HEK293T (cell line): Measurements from ENCODE around the gene SMTNL2.

Source experiments
- CTCF ChIA-PET: fragments of 350-600 bp; formaldehyde crosslinking; extraction: SDS; loops from one replicate; lab custom pipeline; 2021; ENCODE audit warnings: antibody characterized with exemption, inconsistent platforms; lab: Yijun Ruan, JAX
- POLR2A ChIA-PET: fragments of 350-600 bp; formaldehyde crosslinking; extraction: SDS; loops from one replicate; lab custom pipeline; 2020; ENCODE audit warnings: antibody characterized with exemption, inconsistent platforms; lab: Yijun Ruan, JAX
- DNase-seq: peaks from one replicate; pipeline ENCODE4 v3.0.0; 2012; ENCODE audit warnings: mixed read lengths; ENCODE audit errors: extremely low spot score
- ARNT ChIP-seq: fragments of 450-650 bp; IDR thresholded peaks from 2 replicates; pipeline ENCODE4 v1.6.1; 2017; ENCODE audit warnings: mild to moderate bottlenecking
- BHLHE40 ChIP-seq: fragments of 450-650 bp; IDR thresholded peaks from 2 replicates; pipeline ENCODE4 v1.6.1; 2016; ENCODE audit warnings: mild to moderate bottlenecking, moderate library complexity, borderline replicate concordance
- CTBP1 ChIP-seq: fragments of 450-650 bp; IDR thresholded peaks from 2 replicates; pipeline ENCODE4 v1.6.1; 2016; ENCODE audit warnings: borderline replicate concordance
- ELF4 ChIP-seq: fragments of 450-650 bp; IDR thresholded peaks from 2 replicates; pipeline ENCODE4 v1.6.1; 2017; ENCODE audit warnings: antibody characterized with exemption
- FOXA1 ChIP-seq: fragments of 450-650 bp; IDR thresholded peaks from 2 replicates; pipeline ENCODE4 v1.6.1; 2016; ENCODE audit warnings: mild to moderate bottlenecking
- FOXK2 ChIP-seq: fragments of 450-650 bp; IDR thresholded peaks from 2 replicates; pipeline ENCODE4 v1.6.1; 2016; ENCODE audit warnings: mild to moderate bottlenecking
- FOXM1 ChIP-seq: fragments of 450-650 bp; IDR thresholded peaks from 2 replicates; pipeline ENCODE4 v1.6.1; 2017; ENCODE audit warnings: mild to moderate bottlenecking, borderline replicate concordance
- HDGF ChIP-seq: fragments of 450-650 bp; IDR thresholded peaks from 2 replicates; pipeline ENCODE4 v1.6.1; 2017; ENCODE audit warnings: antibody characterized with exemption, borderline replicate concordance
- L3MBTL2 ChIP-seq: fragments of 450-650 bp; conservative IDR thresholded peaks from 2 replicates; pipeline ENCODE4 v1.6.1; 2016; ENCODE audit warnings: mild to moderate bottlenecking
- LEF1 ChIP-seq: fragments of 450-650 bp; IDR thresholded peaks from 2 replicates; pipeline ENCODE4 v1.6.1; 2017; ENCODE audit warnings: mild to moderate bottlenecking, borderline replicate concordance
- NFRKB ChIP-seq: fragments of 450-650 bp; IDR thresholded peaks from 2 replicates; pipeline ENCODE4 v1.6.1; 2016; ENCODE audit warnings: mild to moderate bottlenecking, moderate library complexity
- PKNOX1 ChIP-seq: fragments of 450-650 bp; IDR thresholded peaks from 2 replicates; pipeline ENCODE4 v1.6.1; 2016
- SP1 ChIP-seq: fragments of 450-650 bp; IDR thresholded peaks from 2 replicates; pipeline ENCODE4 v1.6.1; 2017
- SUZ12 ChIP-seq: fragments of 450-650 bp; IDR thresholded peaks from 2 replicates; pipeline ENCODE4 v1.6.1; 2016; ENCODE audit warnings: mild to moderate bottlenecking
- TARDBP ChIP-seq: fragments of 450-650 bp; IDR thresholded peaks from 2 replicates; pipeline ENCODE4 v1.6.1; 2016
- ZNF384 ChIP-seq: fragments of 450-650 bp; IDR thresholded peaks from 2 replicates; pipeline ENCODE4 v1.6.1; 2016

Gene SMTNL2

GRCh38 chr17:4626734-4627256 lies 42.5 kb downstream of the SMTNL2 start:
- ChIA-PET POLR2A (interaction anchor here (1.3 to 2.3 kb wide), 2 partner anchors 58 to 60 kb away, joined by 3 to 4 read pairs; no protein-coding TSS in a partner anchor), CTCF (interaction anchor here (0.6 to 3.5 kb wide), 4 partner anchors 16 to 65 kb away, joined by 3 to 51 read pairs (median 4); no protein-coding TSS in a partner anchor)
- no peak for DNase-seq

GRCh38 chr17:4631431-4631830 lies 47.1 kb downstream of the SMTNL2 start:
- TF ChIP-seq NFRKB (no peak), HDGF (no peak), FOXA1 (no peak), TARDBP (no peak), LEF1 (no peak), PKNOX1 (no peak)
- ChIA-PET POLR2A (no interaction called here), CTCF (interaction anchor here (1.9 kb wide), 1 partner anchor 64 kb away, joined by 9 read pairs; no protein-coding TSS in a partner anchor)
- DNase-seq, result no peak

More at GRCh38 chr17:4626734-4627256, 42.5 kb downstream of the SMTNL2 start:
- no peak for TF ChIP-seq LEF1
- TF ChIP-seq FOXM1, result no peak
- TF ChIP-seq NFRKB, result no peak
- TF ChIP-seq SP1, result no peak
- TF ChIP-seq SUZ12, result no peak
- no peak for TF ChIP-seq FOXK2
- TF ChIP-seq PKNOX1, result no peak
- TF ChIP-seq FOXA1, result no peak
- no peak for TF ChIP-seq HDGF
- TF ChIP-seq ELF4, result no peak
- no peak for TF ChIP-seq TARDBP
- TF ChIP-seq ARNT, result no peak

- DNase-seq, result no peak
- TF ChIP-seq FOXA1 (no peak), BHLHE40 (no peak), LEF1 (no peak), ARNT (no peak), ELF4 (no peak), SP1 (no peak), HDGF (no peak), PKNOX1 (no peak)
- ChIA-PET POLR2A (interaction anchor here (1.9 kb wide), 1 partner anchor 65 kb away, joined by 6 read pairs; no protein-coding TSS in a partner anchor), CTCF (interaction anchor here (1.9 kb wide), 1 partner anchor 65 kb away, joined by 9 read pairs; no protein-coding TSS in a partner anchor)
Measured at GRCh38 chr17:4631836-4632580, 47.7 kb downstream of the SMTNL2 start.

GRCh38 chr17:4632581-4632920 lies 48.2 kb downstream of the SMTNL2 start:
- ChIA-PET CTCF (interaction anchor here (1.9 kb wide), 1 partner anchor 65 kb away, joined by 9 read pairs; no protein-coding TSS in a partner anchor), POLR2A (interaction anchor here (0.9 to 1.9 kb wide), 2 partner anchors 66 to 77 kb away, joined by 3 to 6 read pairs; no protein-coding TSS in a partner anchor)
- DNase-seq, result no peak
- TF ChIP-seq LEF1, result no peak
- TF ChIP-seq FOXK2, result no peak
- no peak for TF ChIP-seq ELF4
- no peak for TF ChIP-seq FOXA1
- TF ChIP-seq BHLHE40, result no peak
- TF ChIP-seq ZNF384, result no peak
- TF ChIP-seq FOXM1, result no peak

GRCh38 chr17:4633643-4634042 lies 49.3 kb downstream of the SMTNL2 start:
- no peak for TF ChIP-seq PKNOX1
- no peak for TF ChIP-seq ARNT
- TF ChIP-seq HDGF, result no peak
- TF ChIP-seq ELF4, result no peak
- TF ChIP-seq LEF1, result no peak
- no peak for TF ChIP-seq FOXM1
- no peak for TF ChIP-seq FOXK2
- no peak for TF ChIP-seq FOXA1
- TF ChIP-seq NFRKB, result no peak
- TF ChIP-seq SUZ12, result no peak
- ChIA-PET POLR2A (interaction anchor here (0.9 to 1.9 kb wide), 2 partner anchors 67 to 78 kb away, joined by 3 to 6 read pairs; no protein-coding TSS in a partner anchor), CTCF (no interaction called here)
- no peak for DNase-seq

GRCh38 chr17:4634976-4635375 lies 50.6 kb downstream of the SMTNL2 start:
- DNase-seq, result no peak
- no peak for TF ChIP-seq FOXK2
- TF ChIP-seq ZNF384, result no peak
- no peak for TF ChIP-seq FOXA1
- TF ChIP-seq L3MBTL2, result no peak
- no peak for TF ChIP-seq SP1
- no peak for TF ChIP-seq ELF4
- TF ChIP-seq CTBP1, result no peak
- no peak for TF ChIP-seq ARNT
- TF ChIP-seq SUZ12, result no peak
- no peak for TF ChIP-seq BHLHE40
- TF ChIP-seq PKNOX1, result no peak
- TF ChIP-seq HDGF, result no peak
- no peak for TF ChIP-seq FOXM1
- no peak for TF ChIP-seq NFRKB
- TF ChIP-seq LEF1, result no peak
- TF ChIP-seq TARDBP, result no peak
- CTCF ChIA-PET, result no interaction called here
- POLR2A ChIA-PET, result no interaction called here
